Measurements from ENCODE around the gene PAX5.

The PAX5 gene

DNA sequence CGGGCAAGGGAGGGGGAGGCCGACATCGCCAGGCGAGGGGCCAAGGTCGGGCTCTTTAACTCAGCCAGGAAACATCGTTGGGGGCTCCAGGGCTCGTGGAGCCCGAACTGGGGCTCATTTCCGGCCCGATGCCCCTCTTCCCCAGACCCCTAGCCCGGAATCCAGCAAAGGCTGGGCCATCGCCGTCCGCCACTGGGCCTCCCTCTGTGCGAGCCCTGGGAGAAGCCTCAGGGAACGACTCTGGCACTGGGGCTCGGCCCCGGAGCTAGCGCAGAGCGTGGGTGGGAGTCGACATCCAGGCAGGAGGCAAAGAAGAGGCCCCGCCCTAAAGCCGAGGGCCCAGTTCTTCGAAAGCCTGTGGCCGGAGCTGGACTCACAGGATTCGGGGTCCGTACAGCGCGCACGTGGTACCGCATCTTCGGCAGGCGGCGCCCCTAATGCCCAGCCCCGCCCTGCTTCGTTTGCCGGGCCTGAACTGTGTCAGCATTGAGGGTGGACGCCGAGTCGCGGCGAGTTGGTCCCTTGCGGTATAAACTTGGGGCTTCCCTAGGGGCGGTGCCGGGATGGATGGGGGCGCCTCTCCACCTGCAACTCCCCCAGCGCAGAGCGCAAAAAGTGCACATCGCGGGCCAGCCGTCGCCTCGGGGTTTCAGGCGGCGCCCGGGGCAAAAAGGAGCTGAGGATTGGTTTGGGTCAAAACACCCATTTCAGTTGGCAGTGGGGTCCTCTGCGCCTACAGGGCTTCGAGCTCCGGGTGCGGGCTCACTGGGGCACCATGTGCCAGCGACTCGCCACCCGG is 3.6 kb upstream of the PAX5 start:
- DNase-seq (ENCODE audit: low spot score): no peak

GRCh38 chr9:37036776-37037502 is 2.9 kb upstream of the PAX5 start:
- DNase-seq (ENCODE audit: low spot score): no peak

DNA sequence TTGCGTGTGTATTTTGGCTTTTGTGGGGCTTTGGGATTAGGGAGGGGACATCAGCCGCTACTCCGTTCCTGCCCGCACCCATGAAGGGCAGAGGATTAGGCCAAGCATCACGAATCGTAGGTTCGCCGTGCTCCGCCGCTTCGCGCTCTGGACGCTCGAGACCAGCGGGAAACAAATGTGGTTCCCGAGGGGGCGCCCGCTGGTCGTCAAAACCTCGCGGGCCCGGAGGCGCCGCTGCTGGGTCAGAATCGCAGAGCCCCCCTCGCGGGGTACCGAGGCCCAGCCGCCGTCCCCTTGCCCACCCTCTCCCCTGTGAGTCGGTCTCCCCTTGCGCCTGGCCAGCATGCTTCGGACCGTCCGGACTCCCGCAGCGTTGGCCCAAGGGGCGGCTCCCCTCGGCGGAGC is 2.3 kb upstream of the PAX5 start:
- DNase-seq (ENCODE audit: low spot score): no peak

DNA sequence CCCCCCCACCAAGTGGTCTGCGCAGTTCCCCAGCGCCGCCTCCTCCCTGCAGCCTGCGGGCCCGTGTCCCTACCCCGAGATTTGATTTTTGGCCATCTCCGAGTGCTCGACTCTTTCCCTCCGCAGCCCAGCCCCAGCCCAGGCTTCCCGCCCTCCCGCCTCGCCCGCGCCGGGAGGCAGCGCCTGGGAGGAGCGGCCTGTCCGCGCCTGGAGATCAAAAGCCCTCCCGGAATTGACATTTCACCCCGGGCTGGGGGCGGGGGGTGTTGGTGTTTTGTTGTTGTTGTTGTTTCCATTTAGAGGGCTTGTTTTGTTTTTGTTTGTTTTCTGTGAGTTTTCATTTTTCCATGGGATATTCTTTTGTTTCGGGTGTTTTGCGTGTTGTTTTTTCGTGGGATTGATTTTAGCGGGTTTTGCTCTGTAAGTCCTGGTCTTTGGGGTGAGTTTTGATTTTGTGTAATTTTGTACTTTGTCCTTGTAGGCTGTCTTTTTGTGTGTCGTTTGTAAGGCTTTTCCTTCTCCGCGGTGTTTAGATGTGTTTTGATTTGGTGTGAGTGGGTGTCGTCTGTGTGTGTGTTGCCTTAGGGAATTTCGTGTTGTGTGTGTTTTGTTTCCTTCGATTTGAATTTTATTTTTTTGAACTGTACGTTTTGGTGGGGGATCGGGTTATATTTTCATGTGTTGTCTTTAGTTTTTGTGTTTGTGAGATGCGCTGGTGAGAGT is 1.7 kb upstream of the PAX5 start:
- no peak for DNase-seq (ENCODE audit: low spot score)

DNA sequence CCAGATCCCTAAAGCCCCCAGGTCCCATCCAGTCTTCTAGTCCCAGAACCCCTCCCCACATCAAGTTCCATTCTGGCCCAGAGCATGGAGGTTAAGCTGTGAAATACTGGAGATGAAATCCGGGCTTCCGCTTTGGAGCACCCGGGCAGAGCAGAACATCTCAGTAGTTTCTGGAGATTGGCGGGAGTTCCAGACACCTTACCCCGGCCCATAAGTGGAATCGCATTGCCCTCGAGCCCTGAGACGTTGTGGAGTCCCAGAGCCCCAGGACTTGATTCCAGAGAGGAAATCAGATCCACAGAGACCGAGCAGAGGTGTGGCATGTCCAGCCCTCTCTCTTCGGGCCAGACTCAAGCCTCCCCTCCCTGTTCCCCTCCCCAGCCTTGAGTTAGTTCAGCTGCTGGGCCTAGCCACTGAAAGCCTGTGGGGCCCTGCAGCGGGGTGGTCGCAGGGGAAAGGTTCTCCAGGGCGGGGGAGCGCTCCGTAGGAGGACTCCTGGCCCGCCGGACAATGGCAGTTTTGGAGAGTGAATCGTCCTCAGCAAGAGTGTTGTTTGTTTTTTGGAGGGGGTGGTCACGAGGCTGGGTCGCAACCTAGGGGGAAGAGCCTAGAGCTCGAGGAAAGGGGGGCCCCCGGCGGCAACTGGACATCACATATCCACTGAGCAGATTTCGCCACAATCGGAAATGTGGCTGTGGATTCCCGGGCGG is 1.0 kb upstream of the PAX5 start:
- no peak for DNase-seq (ENCODE audit: low spot score)

GRCh38 chr9:37034305-37034937 is 353 bp upstream of the PAX5 start:
- DNase-seq (ENCODE audit: low spot score): no peak

DNA sequence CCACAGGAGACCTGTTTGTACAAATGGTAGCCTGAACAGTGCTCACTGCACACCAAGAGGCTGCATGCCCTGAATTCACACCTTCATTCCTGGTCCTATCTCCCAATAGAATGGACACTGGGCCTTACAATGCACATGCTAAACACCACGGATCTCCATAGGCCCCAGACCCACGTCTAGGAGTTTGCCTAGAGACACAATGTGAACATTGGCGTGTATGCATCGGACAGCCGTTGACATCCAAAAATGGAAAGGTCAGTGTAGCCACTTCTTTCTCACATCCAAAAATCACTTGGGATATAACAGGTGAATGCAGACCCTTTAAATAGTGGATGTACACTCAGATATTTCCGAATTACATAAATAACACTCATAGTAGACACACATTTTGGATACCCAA is 927 bp downstream of the PAX5 start:
- DNase-seq (ENCODE audit: low spot score): no peak

GRCh38 chr9:37032713-37033112 is 1.4 kb downstream of the PAX5 start:
- no peak for DNase-seq (ENCODE audit: low spot score)

- no peak for DNase-seq (ENCODE audit: low spot score)
Observed at GRCh38 chr9:37031902-37032301, 2.2 kb downstream of the PAX5 start.

GRCh38 chr9:37031081-37031480 is 3.0 kb downstream of the PAX5 start:
- no peak for DNase-seq (ENCODE audit: low spot score)

- no peak for DNase-seq (ENCODE audit: low spot score)
Observed at GRCh38 chr9:37030611-37030939, 3.5 kb downstream of the PAX5 start.

DNA sequence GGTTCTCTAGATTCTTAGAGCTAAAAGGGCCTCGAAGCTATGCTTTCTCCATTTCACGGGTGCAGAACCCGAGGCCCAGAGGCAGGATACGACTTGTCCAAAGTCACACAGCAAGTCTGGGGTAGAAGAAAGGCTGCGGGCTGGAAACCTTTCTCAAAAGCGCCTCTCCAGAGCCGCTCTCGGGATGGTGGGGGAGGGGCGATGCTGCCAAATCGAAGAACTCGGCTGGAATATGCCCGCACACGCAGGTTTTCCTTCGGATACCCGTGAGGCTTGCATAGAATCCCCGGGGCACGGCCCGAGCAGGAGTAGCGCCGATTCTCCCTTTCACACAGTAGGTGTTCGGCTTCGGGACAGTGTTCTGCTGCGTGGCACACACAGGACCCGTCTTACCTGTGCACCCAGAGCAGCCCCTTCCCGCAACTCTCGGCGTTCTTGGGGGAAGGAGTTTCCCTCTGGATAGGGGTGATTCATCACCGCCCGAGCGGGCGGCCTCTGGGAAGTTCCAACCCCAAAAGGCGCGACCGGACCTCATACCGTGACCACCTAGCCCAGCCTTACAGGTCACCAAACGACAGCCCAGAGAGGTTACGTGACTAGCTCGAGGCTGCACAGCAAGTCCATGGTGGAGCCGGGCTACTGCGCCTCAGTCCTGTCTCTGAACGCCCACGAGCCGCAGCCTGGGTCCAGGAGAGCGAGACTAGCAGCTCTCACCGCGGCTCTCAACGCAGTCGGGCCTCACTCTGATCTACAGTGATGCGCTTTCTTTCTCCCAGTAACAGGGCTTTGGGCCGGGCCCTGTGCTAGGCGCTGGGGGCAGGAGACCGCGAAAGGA is 4.1 kb downstream of the PAX5 start:
- no peak for DNase-seq (ENCODE audit: low spot score)

DNA sequence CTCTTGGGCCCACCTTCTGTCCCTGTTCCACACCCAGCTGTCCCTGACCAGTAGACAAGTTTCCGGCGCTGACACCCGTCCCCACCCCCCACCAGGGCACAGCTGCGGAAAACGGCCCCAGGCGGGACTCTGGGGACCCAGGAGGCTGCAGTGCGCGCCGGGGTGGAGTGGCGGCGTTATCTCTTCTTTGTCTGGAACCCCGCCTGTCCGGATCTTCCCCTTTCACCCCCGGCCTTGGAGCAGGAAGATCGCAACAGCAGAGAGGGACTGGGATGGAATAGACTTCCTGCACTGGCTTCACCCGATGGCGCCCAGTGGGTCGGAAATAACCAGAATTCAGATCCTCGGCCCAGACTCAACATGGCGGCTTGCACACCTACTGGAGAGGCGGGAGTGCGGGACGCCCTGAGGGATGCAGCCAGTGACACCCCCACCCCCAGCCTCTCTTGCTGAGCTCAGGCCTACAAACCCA is 4.7 kb downstream of the PAX5 start:
- no peak for DNase-seq (ENCODE audit: low spot score)

- DNase-seq (ENCODE audit: low spot score): no peak
Observed at GRCh38 chr9:37028420-37029031, 5.5 kb downstream of the PAX5 start.

- DNase-seq (ENCODE audit: low spot score): peak; percentile 50
Observed at GRCh38 chr9:37027582-37028419, 6.3 kb downstream of the PAX5 start.

DNA sequence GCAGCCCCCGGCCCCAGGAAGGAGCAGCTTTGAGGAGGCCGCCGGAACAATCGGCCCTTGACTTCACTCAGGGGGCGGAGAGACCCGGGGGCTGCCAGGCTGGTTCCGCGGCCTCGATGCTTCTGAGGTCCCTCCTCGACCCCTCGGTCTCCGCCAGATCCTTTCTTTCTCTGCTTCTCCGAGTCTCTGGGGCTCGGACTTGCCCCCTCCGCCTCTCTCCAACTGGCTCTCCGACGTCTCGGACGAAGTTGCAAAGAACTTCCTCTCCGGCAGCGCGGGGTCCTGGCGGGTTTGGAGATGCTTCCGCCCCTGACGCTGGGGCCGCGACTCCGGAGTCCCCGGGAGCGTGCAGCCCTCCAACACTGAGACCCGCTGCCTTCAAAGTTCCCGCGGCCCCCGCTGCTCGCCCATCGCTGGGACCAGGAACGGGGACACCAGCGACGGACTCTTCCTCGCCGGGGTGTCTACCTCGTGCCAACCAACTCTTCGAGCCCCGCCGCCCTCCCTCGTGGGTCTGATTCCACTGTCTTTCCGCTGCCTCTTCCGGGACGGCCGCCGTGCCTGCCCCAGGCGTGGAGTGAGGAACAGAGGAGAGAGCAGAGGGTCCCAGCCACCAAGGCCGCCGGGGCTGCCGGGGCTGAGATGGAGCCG is 7.0 kb downstream of the PAX5 start:
- DNase-seq (ENCODE audit: low spot score): no peak

GRCh38 chr9:37026113-37026930 is 7.7 kb downstream of the PAX5 start:
- no peak for DNase-seq (ENCODE audit: low spot score)

GRCh38 chr9:37025823-37026112 is 8.3 kb downstream of the PAX5 start:
- DNase-seq (ENCODE audit: low spot score): no peak

All from putamen (tissue), 1 donor.